Measurements from ENCODE around the gene FOXJ3. TPM values are rescaled to one million over a fixed set of nuclear protein-coding genes. Genes with fewer than 3 reads are reported as not detected.

FOXJ3 gene
- total and polyA plus RNA-seq, 10 donors, result 8.9 to 85.8 (median 57.3) TPM

DNA sequence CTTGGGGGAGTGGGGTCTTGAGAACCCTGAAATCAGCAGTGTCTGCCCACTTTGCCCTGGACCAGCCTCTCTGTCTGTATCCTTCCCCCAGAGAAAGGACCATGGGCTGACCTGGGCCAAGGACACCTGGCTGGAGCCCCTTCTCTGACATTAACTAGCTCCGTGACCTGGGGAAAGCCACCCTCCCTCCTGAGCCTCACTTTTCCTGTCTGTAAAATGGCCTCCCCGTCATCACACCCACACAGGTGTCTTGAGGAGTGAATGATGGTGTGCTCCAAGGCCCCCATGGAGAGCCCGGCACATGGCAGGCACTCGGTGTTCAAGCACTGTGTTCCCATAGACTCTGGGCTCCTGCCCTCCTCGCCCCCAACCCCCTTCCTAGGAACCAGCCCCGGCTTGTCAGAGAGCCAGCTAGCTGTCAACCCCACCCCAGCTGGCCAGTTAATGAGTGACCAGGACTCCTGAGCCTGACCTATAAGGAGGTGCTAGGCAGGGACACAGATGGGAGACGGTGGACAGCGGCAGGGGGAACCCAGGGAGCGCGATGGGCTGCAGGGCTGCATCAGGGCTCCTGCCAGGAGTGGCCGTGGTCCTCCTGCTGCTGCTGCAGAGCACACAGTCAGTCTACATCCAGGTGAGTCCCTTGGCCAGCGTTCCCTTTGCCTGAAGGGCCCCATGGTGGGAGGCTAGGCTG is 182.0 kb downstream of the FOXJ3 start, which contains the start of gene GUCA2B:
Gene GUCA2B (plus strand): TSS at position 504 of the 694 bp plus-strand sequence. CDS start 41 bp downstream, at position 545.
- intact Hi-C loops (cut with DNase I; ENCODE audit: low total_unique reads), result no loop called here
- no peaks in the 10 kb centered on the region for H3K36me3 ChIP-seq
- no peaks in the 10 kb centered on the region for H3K9me3 ChIP-seq
- TF ChIP-seq POLR2AphosphoS5 (IDR thresholded peaks at IDR 0.05) (no peak), CTCF (IDR thresholded peaks at IDR 0.05 in 8 of 11, conservative IDR thresholded peaks at IDR 0.05 in 3 of 11) (no peak), POLR2A (IDR thresholded peaks at IDR 0.05) (no peak)
- no peaks in the 10 kb centered on the region for H3K4me1 ChIP-seq
- peaks cover 0 to 7% (median 0%) of the 10 kb centered on the region in 7 donors for H3K27me3 ChIP-seq (replicated peaks in 1 of 7)
- no peak within 1 kb of the TSS for H3K4me3 ChIP-seq
- H3K27ac ChIP-seq, result no peak within 1 kb of the TSS
- no peak for DNase-seq
- WGBS, 5 donors, result 84 to 94% (median 88%) methylated on average over 7 to 12 of the region's 12 CpGs

DNA sequence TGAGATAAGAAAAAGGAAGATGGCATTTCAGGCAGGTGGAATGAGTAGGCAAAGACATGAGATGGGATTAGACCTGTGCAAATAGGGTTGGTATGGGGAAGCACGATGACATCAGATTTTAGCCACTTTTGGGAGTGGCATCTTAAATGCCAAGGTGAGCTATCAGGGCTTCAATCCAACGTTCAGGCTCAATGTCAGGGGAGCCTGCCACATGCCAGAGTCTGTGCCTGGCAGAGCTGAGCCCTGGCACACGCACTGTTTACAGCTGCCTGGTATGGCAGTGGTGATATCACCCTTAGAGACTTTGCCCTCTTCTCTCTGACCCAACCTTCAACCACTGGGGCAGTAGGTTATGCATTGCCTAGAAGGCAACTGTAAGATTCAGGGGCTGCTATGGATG is 182.9 kb downstream of the FOXJ3 start:
- DNase-seq, result no peak
- no peak for TF ChIP-seq POLR2A (IDR thresholded peaks at IDR 0.05)
- Histone ChIP-seq H3K27ac (no peak overlapping the region), H3K4me1 (peaks cover 0 to 4% (median 0%) of the 10 kb centered on the region in 6 donors), H3K36me3 (no peaks in the 10 kb centered on the region), H3K9me3 (no peaks in the 10 kb centered on the region), H3K4me3 (no peak overlapping the region), H3K27me3 (replicated peaks in 1 of 7) (peaks cover 0 to 8% (median 0%) of the 10 kb centered on the region in 7 donors)
- 57 to 79% (median 72%) methylated on average over 3 of the region's 3 CpGs for WGBS, 5 donors
- intact Hi-C loops (cut with DNase I; ENCODE audit: low total_unique reads), result no loop called here

GRCh38 chr1:42150651-42151050 is 184.4 kb downstream of the FOXJ3 start:
- no peak overlapping the region for H3K27ac ChIP-seq
- H3K4me3 ChIP-seq, result no peak overlapping the region
- no peaks in the 10 kb centered on the region for H3K36me3 ChIP-seq
- no peaks in the 10 kb centered on the region for H3K9me3 ChIP-seq
- no peak for TF ChIP-seq POLR2AphosphoS5 (IDR thresholded peaks at IDR 0.05)
- TF ChIP-seq CTCF (IDR thresholded peaks at IDR 0.05 in 8 of 11, conservative IDR thresholded peaks at IDR 0.05 in 3 of 11), result no peak
- 67 to 86% (median 74%) methylated on average over 5 of the region's 5 CpGs for WGBS, 5 donors
- intact Hi-C loops (cut with DNase I; ENCODE audit: low total_unique reads), result no loop called here
- DNase-seq, result no peak
- H3K4me1 ChIP-seq, result peaks cover 0 to 13% (median 2%) of the 10 kb centered on the region in 6 donors
- peaks cover 0 to 23% (median 4%) of the 10 kb centered on the region in 7 donors for H3K27me3 ChIP-seq (replicated peaks in 1 of 7)

GRCh38 chr1:42148166-42148565 is 186.9 kb downstream of the FOXJ3 start:
- Histone ChIP-seq H3K27me3 (replicated peaks in 1 of 7) (peaks cover 0 to 38% (median 4%) of the 10 kb centered on the region in 7 donors), H3K27ac (no peak overlapping the region), H3K36me3 (no peaks in the 10 kb centered on the region), H3K4me1 (peaks cover 0 to 21% (median 8%) of the 10 kb centered on the region in 6 donors), H3K4me3 (no peak overlapping the region), H3K9me3 (no peaks in the 10 kb centered on the region)
- intact Hi-C loops (cut with DNase I; ENCODE audit: low total_unique reads), result loop anchor here (10.0 kb wide), 1 partner anchor 573 kb away; no protein-coding TSS in a partner anchor
- TF ChIP-seq CTCF (IDR thresholded peaks at IDR 0.05 in 8 of 11, conservative IDR thresholded peaks at IDR 0.05 in 3 of 11), result no peak
- TF ChIP-seq POLR2AphosphoS5 (IDR thresholded peaks at IDR 0.05), result no peak
- TF ChIP-seq POLR2A (IDR thresholded peaks at IDR 0.05), result no peak
- WGBS, 5 donors, result 74 to 91% (median 77%) methylated on average over 1 of the region's 1 CpG
- no peak for DNase-seq

Data from spleen (tissue), 11 donors.